Keratinocyte (primary cell): Measurements from ENCODE around the gene TRAF3IP3. TPM values are rescaled to one million over a fixed set of nuclear protein-coding genes. Genes with fewer than 3 reads are reported as not detected.

Source experiments
- DNase-seq: peaks from one replicate; pipeline ENCODE4 v3.0.0-alpha.2; 2011; ENCODE audit warnings: low read depth, missing footprints, low spot score
- FAIRE-seq: peaks from 2 replicates; lab custom pipeline; 2011; peaks lifted over from hg19 to GRCh38; lab: Jason Lieb, UNC
- H2AFZ ChIP-seq: 2 replicates; pipeline ENCODE4 v1.6.0; 2012; ENCODE audit warnings: low read length, control low read depth, inconsistent platforms; ENCODE audit not compliant: control insufficient read depth
- H3K27ac ChIP-seq: 2 replicates; pipeline ENCODE4 v1.5.1; 2011; ENCODE audit warnings: low read length; ENCODE audit not compliant: control insufficient read depth, insufficient read depth
- H3K27me3 ChIP-seq: 3 replicates; pipeline ENCODE4 v1.6.0; 2011; ENCODE audit warnings: low read length; ENCODE audit not compliant: control insufficient read depth, insufficient read depth; ENCODE audit errors: extremely low read depth
- H3K36me3 ChIP-seq, 2 experiments: 2 replicates in 1 of 2; 3 replicates in 1 of 2; pipeline ENCODE4 v1.5.1; 2011; ENCODE audit warnings: low read length in 2 of 2, mild to moderate bottlenecking in 1 of 2; ENCODE audit not compliant: control insufficient read depth in 2 of 2, insufficient read depth in 2 of 2; ENCODE audit errors: extremely low read depth in 1 of 2
- H3K4me1 ChIP-seq: 3 replicates; pipeline ENCODE4 v1.5.1; 2011; ENCODE audit warnings: low read length; ENCODE audit not compliant: control insufficient read depth, insufficient read depth; ENCODE audit errors: extremely low read depth
- H3K4me2 ChIP-seq: 3 replicates; pipeline ENCODE4 v1.6.0; 2011; ENCODE audit warnings: low read depth, low read length; ENCODE audit not compliant: control insufficient read depth, insufficient read depth; ENCODE audit errors: extremely low read depth
- H3K4me3 ChIP-seq, 3 experiments: fragments of 200-600 bp in 1 of 3; sonication (generic) in 1 of 3; 2 replicates in 2 of 3; 3 replicates in 1 of 3; pipeline ENCODE4 v1.5.1; 2011 to 2016; ENCODE audit warnings: low read length in 3 of 3, mild to moderate bottlenecking in 3 of 3, control low read depth in 2 of 3, inconsistent platforms in 1 of 3, low read depth in 1 of 3, mixed read lengths in 1 of 3, mixed run types in 1 of 3, moderate library complexity in 1 of 3; ENCODE audit not compliant: control insufficient read depth in 2 of 3, insufficient read depth in 2 of 3; ENCODE audit errors: extremely low read depth in 1 of 3
- H3K79me2 ChIP-seq: 2 replicates; pipeline ENCODE4 v1.6.0; 2012; ENCODE audit warnings: low read length; ENCODE audit not compliant: control insufficient read depth, insufficient read depth
- H3K9ac ChIP-seq: 3 replicates; pipeline ENCODE4 v1.6.0; 2011; ENCODE audit warnings: low read length; ENCODE audit not compliant: control insufficient read depth, insufficient read depth; ENCODE audit errors: extremely low read depth
- H3K9me1 ChIP-seq: 3 replicates; pipeline ENCODE4 v1.6.0; 2011; ENCODE audit warnings: low read length; ENCODE audit not compliant: control insufficient read depth, insufficient read depth; ENCODE audit errors: extremely low read depth
- H3K9me3 ChIP-seq: 2 replicates; pipeline ENCODE4 v1.5.1; 2012; ENCODE audit warnings: low read depth, low read length; ENCODE audit not compliant: control insufficient read depth
- H4K20me1 ChIP-seq: 3 replicates; pipeline ENCODE4 v1.6.0; 2011; ENCODE audit warnings: low read length; ENCODE audit not compliant: control insufficient read depth, insufficient read depth; ENCODE audit errors: extremely low read depth
- EZH2 ChIP-seq: IDR thresholded peaks from one replicate; pipeline ENCODE4 v1.6.1; 2012; ENCODE audit warnings: inconsistent platforms, mild to moderate bottlenecking, low read length, moderate library complexity
- dilution Hi-C: fragments of 300-500 bp; cut with MboI; formaldehyde crosslinking; loops from one replicate; pipeline ENCODE4 v1.7.0; 2020; ENCODE audit warnings: low sequenced_read_pairs; ENCODE audit not compliant: extremely low pct_ligation_motif_present
- polyA minus RNA-seq, 3 experiments: library from RNA; depleted of rRNA, polyadenylated mRNA; stranded (reverse); fragments of >200 nt; gene quantifications; 1 replicate in 1 of 3; 2 replicates in 1 of 3; 3 replicates in 1 of 3; pipeline ENCODE4 v1.2.3, GENCODE V29; 2011
- polyA plus RNA-seq, 5 experiments: library from polyadenylated mRNA; depleted of rRNA in 3 of 5; stranded (reverse) in 3 of 5; stranded (forward) in 1 of 5; unstranded in 1 of 5; fragments of >200 nt; gene quantifications; 1 replicate in 1 of 5; 2 replicates in 3 of 5; 3 replicates in 1 of 5; pipeline versions ENCODE4 v1.2.1 to v1.2.3, GENCODE V29; 2011 to 2012; ENCODE audit warnings: missing spikeins in 2 of 5, low read depth in 1 of 5, low replicate concordance in 1 of 5
- TF ChIP-seq, protein P1 (sequence below), 3 experiments: IDR thresholded peaks in 1 of 3; conservative IDR thresholded peaks in 1 of 3; optimal IDR thresholded peaks in 1 of 3; 2 replicates in 2 of 3; 3 replicates in 1 of 3; pipeline versions ENCODE3 to v1.5.1; 2011; ENCODE audit warnings: low read length in 3 of 3, mild to moderate bottlenecking in 3 of 3, moderate library complexity in 2 of 3, control low read depth in 1 of 3, inconsistent platforms in 1 of 3; ENCODE audit not compliant: insufficient read depth in 2 of 3; ENCODE audit errors: extremely low read depth in 1 of 3

Gene TRAF3IP3, protein sequence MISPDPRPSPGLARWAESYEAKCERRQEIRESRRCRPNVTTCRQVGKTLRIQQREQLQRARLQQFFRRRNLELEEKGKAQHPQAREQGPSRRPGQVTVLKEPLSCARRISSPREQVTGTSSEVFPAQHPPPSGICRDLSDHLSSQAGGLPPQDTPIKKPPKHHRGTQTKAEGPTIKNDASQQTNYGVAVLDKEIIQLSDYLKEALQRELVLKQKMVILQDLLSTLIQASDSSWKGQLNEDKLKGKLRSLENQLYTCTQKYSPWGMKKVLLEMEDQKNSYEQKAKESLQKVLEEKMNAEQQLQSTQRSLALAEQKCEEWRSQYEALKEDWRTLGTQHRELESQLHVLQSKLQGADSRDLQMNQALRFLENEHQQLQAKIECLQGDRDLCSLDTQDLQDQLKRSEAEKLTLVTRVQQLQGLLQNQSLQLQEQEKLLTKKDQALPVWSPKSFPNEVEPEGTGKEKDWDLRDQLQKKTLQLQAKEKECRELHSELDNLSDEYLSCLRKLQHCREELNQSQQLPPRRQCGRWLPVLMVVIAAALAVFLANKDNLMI
- polyA plus RNA-seq, result 0.08 to 0.16 TPM in 2 of 3 replicates, not detected in the other
- polyA plus RNA-seq (2011; ENCODE audit: low read depth), result not detected
- polyA plus RNA-seq (2011; cell fraction: cytosol; rRNA removed), result not detected in 2 replicates
- 0.05 and 0.10 TPM in 2 replicates for polyA plus RNA-seq (2011; cell fraction: nucleus; rRNA removed)
- polyA plus RNA-seq (2012; ENCODE audit: low replicate concordance), result 3.2 and 4.7 TPM in 2 replicates
- 0.19 TPM in 1 of 3 replicates, not detected in the others for polyA minus RNA-seq
- polyA minus RNA-seq (2011; cell fraction: cytosol; rRNA and poly(A)+ RNA removed), result not detected
- 2.0 and 2.9 TPM in 2 replicates for polyA minus RNA-seq (2011; cell fraction: nucleus; rRNA and poly(A)+ RNA removed)

DNA sequence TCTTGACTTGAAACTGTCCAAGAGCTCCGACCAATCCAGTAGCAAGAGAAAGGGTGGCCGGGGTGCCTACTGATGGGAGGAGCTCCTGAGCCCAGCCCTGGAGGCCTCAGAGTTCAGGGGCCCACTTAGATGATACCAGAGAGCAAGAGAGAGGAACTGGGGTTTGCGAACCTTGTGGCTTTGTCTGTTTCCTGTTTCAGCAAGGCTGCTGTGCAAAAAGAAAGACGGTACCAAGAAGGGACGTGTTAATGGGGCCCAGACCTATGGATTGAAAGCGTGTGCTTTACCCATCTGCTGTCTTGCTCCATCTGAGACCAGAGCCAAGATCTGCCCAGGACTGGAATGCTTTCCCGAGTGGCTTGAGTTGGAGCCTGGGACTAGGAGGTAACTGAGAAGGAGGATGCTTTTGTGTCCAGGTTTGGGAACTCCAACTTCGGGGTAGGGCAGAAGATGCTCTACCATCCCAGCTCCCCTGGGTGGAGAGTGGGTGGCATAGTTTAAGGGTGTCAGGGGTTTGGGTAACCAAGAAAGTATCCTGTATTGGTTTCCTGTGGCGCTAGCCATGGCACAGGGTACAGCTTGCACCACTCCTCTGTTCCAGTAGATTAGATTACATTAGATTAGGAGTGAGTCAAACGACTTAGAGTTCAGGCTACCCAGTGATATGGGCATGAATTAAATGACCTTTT lies at the start of gene TRAF3IP3:
TRAF3IP3 (plus strand) TSS at position 128 of the 689 bp plus-strand sequence. CDS start 3,987 bp downstream, outside the sequence.
- no peak within 1 kb of the TSS for H3K9ac ChIP-seq
- no peaks in the 10 kb centered on the region for H3K36me3 ChIP-seq
- H3K27ac ChIP-seq, result no peak within 1 kb of the TSS
- H4K20me1 ChIP-seq, result no peaks in the 10 kb centered on the region
- H3K79me2 ChIP-seq, result no peaks in the 10 kb centered on the region
- H3K9me1 ChIP-seq, result no peaks in the 10 kb centered on the region
- no peak for TF ChIP-seq EZH2
- TF ChIP-seq, protein P1, sequence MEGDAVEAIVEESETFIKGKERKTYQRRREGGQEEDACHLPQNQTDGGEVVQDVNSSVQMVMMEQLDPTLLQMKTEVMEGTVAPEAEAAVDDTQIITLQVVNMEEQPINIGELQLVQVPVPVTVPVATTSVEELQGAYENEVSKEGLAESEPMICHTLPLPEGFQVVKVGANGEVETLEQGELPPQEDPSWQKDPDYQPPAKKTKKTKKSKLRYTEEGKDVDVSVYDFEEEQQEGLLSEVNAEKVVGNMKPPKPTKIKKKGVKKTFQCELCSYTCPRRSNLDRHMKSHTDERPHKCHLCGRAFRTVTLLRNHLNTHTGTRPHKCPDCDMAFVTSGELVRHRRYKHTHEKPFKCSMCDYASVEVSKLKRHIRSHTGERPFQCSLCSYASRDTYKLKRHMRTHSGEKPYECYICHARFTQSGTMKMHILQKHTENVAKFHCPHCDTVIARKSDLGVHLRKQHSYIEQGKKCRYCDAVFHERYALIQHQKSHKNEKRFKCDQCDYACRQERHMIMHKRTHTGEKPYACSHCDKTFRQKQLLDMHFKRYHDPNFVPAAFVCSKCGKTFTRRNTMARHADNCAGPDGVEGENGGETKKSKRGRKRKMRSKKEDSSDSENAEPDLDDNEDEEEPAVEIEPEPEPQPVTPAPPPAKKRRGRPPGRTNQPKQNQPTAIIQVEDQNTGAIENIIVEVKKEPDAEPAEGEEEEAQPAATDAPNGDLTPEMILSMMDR (optimal IDR thresholded peaks at IDR 0.05 in 1 of 3, IDR thresholded peaks at IDR 0.05 in 1 of 3, conservative IDR thresholded peaks at IDR 0.05 in 1 of 3; ENCODE audit: extremely low read depth in 1 of 3, insufficient read depth in 2 of 3, low read length in 3 of 3), result no peak
- FAIRE-seq, result no peak
- H2AFZ ChIP-seq, result no peak within 1 kb of the TSS
- H3K4me1 ChIP-seq, result no peaks in the 10 kb centered on the region
- no peak for DNase-seq
- no peak within 1 kb of the TSS for H3K4me2 ChIP-seq
- dilution Hi-C loops, result no loop called here
- H3K27me3 ChIP-seq, result no peaks in the 10 kb centered on the region
- no peaks in the 10 kb centered on the region for H3K9me3 ChIP-seq
- no peak within 1 kb of the TSS for H3K4me3 ChIP-seq

DNA sequence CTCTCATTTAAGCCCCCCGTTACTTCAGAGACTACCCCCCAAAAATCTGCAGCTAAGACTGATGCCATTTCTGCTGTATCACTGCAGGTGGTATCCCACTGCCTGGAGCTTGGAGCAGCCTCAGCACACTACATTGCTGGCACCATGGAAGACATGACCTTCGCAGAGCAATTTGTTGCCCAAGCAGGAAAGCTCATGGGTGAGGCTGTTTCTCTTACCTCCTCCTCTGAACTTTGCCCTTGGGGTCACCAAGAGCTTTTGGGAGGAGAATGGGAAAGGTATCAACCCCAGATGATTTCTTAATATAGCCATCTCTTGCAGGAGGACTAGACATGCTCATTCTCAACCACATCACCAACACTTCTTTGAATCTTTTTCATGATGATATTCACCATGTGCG lies 49.2 kb upstream of the TRAF3IP3 start:
- no peak for DNase-seq
- H3K79me2 ChIP-seq, result no peaks in the 10 kb centered on the region
- no peak for FAIRE-seq
- H2AFZ ChIP-seq, result no peak overlapping the region
- H3K4me1 ChIP-seq, result peaks cover 24% of the 10 kb centered on the region
- no peak overlapping the region for H3K27ac ChIP-seq
- no peaks in the 10 kb centered on the region for H3K36me3 ChIP-seq
- no peaks in the 10 kb centered on the region for H3K27me3 ChIP-seq
- dilution Hi-C loops, result no loop called here
- TF ChIP-seq, protein P1 (optimal IDR thresholded peaks at IDR 0.05 in 1 of 3, IDR thresholded peaks at IDR 0.05 in 1 of 3, conservative IDR thresholded peaks at IDR 0.05 in 1 of 3; ENCODE audit: extremely low read depth in 1 of 3, insufficient read depth in 2 of 3, low read length in 3 of 3), result no peak
- no peak for TF ChIP-seq EZH2
- no peak overlapping the region for H3K4me3 ChIP-seq
- H3K4me2 ChIP-seq, result peak overlapping the region; percentile 39
- no peaks in the 10 kb centered on the region for H3K9me3 ChIP-seq
- no peaks in the 10 kb centered on the region for H4K20me1 ChIP-seq
- H3K9ac ChIP-seq, result no peak overlapping the region
- H3K9me1 ChIP-seq, result no peaks in the 10 kb centered on the region
